Measurements from ENCODE around the gene KIAA1958. TPM values are rescaled to one million over a fixed set of nuclear protein-coding genes. Genes with fewer than 3 reads are reported as not detected.

KIAA1958 gene
- total RNA-seq, 1 experiment from 2014 or later, result 4.2 TPM

DNA sequence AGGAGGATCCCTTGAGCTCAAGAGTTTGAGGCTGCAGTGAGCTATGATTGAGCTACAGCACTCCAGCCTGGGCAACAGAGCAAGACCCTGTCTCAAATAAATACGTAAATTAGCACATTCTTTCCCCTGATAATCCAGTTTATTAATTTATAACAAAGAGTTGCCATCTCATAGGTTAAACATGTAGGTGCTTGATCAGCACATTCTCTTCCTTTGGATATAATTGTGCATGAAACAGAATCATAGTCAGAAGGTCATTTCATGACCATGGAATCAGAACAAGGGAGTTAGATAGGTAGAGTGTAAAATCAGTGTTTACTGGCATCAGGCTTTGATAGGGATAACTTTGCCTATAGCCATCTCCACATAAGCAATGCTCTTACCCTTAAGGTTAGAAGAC, 43.0 kb upstream of the KIAA1958 start:
- H3K9me3 ChIP-seq (ENCODE audit: low read length), result no peaks in the 10 kb centered on the region
- no TSS peak for BruUV-seq (replicated peaks)
- DNase-seq (no peak), ATAC-seq (no peak)
- POLR2A ChIA-PET (ENCODE audit: unreplicated experiment), result no interaction called here
- no peak overlapping the region for H3K9ac ChIP-seq (ENCODE audit: low read length)
- no peaks in the 10 kb centered on the region for H3K79me2 ChIP-seq (ENCODE audit: low read length)
- intact Hi-C loops (cut with micrococcal nuclease), result loop anchor here (1.0 kb wide), 1 partner anchor 222 kb away; no protein-coding TSS in a partner anchor
- H3K27ac ChIP-seq (ENCODE audit: low read length), result no peak overlapping the region
- H3K4me3 ChIP-seq (ENCODE audit: low read length), result no peak overlapping the region
- H3F3A ChIP-seq (ENCODE audit: low read length, unreplicated experiment), result no peaks in the 10 kb centered on the region
- H2AFZ ChIP-seq (ENCODE audit: low read length), result no peak overlapping the region
- CTCF ChIA-PET, result no interaction called here
- TF ChIP-seq, protein P1, sequence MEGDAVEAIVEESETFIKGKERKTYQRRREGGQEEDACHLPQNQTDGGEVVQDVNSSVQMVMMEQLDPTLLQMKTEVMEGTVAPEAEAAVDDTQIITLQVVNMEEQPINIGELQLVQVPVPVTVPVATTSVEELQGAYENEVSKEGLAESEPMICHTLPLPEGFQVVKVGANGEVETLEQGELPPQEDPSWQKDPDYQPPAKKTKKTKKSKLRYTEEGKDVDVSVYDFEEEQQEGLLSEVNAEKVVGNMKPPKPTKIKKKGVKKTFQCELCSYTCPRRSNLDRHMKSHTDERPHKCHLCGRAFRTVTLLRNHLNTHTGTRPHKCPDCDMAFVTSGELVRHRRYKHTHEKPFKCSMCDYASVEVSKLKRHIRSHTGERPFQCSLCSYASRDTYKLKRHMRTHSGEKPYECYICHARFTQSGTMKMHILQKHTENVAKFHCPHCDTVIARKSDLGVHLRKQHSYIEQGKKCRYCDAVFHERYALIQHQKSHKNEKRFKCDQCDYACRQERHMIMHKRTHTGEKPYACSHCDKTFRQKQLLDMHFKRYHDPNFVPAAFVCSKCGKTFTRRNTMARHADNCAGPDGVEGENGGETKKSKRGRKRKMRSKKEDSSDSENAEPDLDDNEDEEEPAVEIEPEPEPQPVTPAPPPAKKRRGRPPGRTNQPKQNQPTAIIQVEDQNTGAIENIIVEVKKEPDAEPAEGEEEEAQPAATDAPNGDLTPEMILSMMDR (conservative IDR thresholded peaks at IDR 0.05; ENCODE audit: low read depth, low read length), result no peak
- TF ChIP-seq EZH2 (IDR thresholded peaks at IDR 0.05; ENCODE audit: low read length, unreplicated experiment) (no peak), EZH2phosphoT487 (IDR thresholded peaks at IDR 0.05; ENCODE audit: borderline replicate concordance, low read length) (no peak)
- no peaks in the 10 kb centered on the region for H3K9me2 ChIP-seq (replicated peaks; ENCODE audit: low read length)
- no peak overlapping the region for H3K4me2 ChIP-seq (ENCODE audit: low read length)
- no peaks in the 10 kb centered on the region for H3K4me1 ChIP-seq (ENCODE audit: insufficient read depth, low read length)
- H3K36me3 ChIP-seq (ENCODE audit: low read depth, low read length), result no peaks in the 10 kb centered on the region; the same call in 1 of the 2 replicates
- no peaks in the 10 kb centered on the region for H4K20me1 ChIP-seq (ENCODE audit: low read length)
- no peaks in the 10 kb centered on the region for H3K27me3 ChIP-seq (ENCODE audit: low read length)

DNA sequence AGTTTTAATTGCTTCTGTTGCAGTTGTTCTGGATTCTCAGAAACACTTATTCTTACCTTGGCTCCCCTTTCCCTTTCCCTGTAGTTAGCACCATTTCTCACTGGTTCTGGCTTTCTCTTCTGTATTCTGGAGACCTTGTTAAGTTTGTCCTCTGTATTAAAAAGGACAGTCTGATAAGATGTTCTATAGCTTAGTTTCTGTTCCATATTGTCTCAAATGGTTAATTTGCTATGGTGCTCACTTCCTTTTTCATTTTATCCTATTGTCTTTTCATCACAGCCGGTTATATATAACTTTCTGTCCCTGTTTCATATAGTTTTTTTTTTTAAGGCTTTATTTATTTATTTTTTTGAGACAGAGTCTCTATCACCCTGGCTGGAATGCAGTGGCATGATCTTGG, 41.4 kb upstream of the KIAA1958 start:
- Histone ChIP-seq H3K27me3 (ENCODE audit: low read length) (no peaks in the 10 kb centered on the region), H3K36me3 (ENCODE audit: low read depth, low read length) (no peaks in the 10 kb centered on the region; the same call in 1 of the 2 replicates), H3K27ac (ENCODE audit: low read length) (no peak overlapping the region), H3K4me2 (ENCODE audit: low read length) (no peak overlapping the region), H2AFZ (ENCODE audit: low read length) (no peak overlapping the region), H3F3A (ENCODE audit: low read length, unreplicated experiment) (no peaks in the 10 kb centered on the region), H3K9me2 (replicated peaks; ENCODE audit: low read length) (no peaks in the 10 kb centered on the region), H3K79me2 (ENCODE audit: low read length) (no peaks in the 10 kb centered on the region), H3K9ac (ENCODE audit: low read length) (no peak overlapping the region), H3K4me3 (ENCODE audit: low read length) (no peak overlapping the region), H3K9me3 (ENCODE audit: low read length) (no peaks in the 10 kb centered on the region), H3K4me1 (ENCODE audit: insufficient read depth, low read length) (no peaks in the 10 kb centered on the region), H4K20me1 (ENCODE audit: low read length) (no peaks in the 10 kb centered on the region)
- no peak for TF ChIP-seq EZH2phosphoT487 (IDR thresholded peaks at IDR 0.05; ENCODE audit: borderline replicate concordance, low read length)
- no peak for TF ChIP-seq EZH2 (IDR thresholded peaks at IDR 0.05; ENCODE audit: low read length, unreplicated experiment)
- TF ChIP-seq, protein P1 (conservative IDR thresholded peaks at IDR 0.05; ENCODE audit: low read depth, low read length), result no peak
- ATAC-seq (no peak), DNase-seq (no peak)
- ChIA-PET POLR2A (ENCODE audit: unreplicated experiment) (no interaction called here), CTCF (no interaction called here)
- BruUV-seq (replicated peaks), result no TSS peak
- intact Hi-C loops (cut with micrococcal nuclease), result no loop called here

DNA sequence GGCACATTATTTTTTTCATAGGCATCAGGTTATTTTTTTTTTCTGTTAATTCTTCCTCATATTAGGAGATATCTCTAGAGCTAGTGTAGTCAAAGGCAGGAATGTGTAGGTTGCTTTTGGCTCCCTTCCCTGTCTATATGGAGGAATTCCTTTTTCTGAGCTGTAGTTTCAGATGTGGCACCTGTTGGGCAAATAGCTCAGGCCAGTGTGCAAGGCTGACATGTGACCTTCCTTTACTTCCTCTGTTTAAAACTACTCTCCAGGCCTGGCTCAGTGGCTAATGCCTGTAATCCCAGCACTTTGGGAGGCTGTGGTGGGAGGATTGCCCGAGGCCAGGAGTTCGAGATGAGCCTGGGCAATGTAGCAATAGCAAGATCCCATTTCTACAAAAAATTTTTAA, 40.5 kb upstream of the KIAA1958 start:
- no peak overlapping the region for H2AFZ ChIP-seq (ENCODE audit: low read length)
- no peak overlapping the region for H3K27ac ChIP-seq (ENCODE audit: low read length)
- H3K4me1 ChIP-seq (ENCODE audit: insufficient read depth, low read length), result no peaks in the 10 kb centered on the region
- no peak overlapping the region for H3K4me2 ChIP-seq (ENCODE audit: low read length)
- H3K27me3 ChIP-seq (ENCODE audit: low read length), result no peaks in the 10 kb centered on the region
- no peaks in the 10 kb centered on the region for H3K79me2 ChIP-seq (ENCODE audit: low read length)
- no peaks in the 10 kb centered on the region for H3F3A ChIP-seq (ENCODE audit: low read length, unreplicated experiment)
- ATAC-seq (no peak), DNase-seq (no peak)
- H3K9me3 ChIP-seq (ENCODE audit: low read length), result no peaks in the 10 kb centered on the region
- H3K36me3 ChIP-seq (ENCODE audit: low read depth, low read length), result no peaks in the 10 kb centered on the region
- intact Hi-C loops (cut with micrococcal nuclease), result no loop called here
- POLR2A ChIA-PET (ENCODE audit: unreplicated experiment), result no interaction called here
- CTCF ChIA-PET, result interaction anchor here (0.6 kb wide), 1 partner anchor 24 kb away, joined by 4 read pairs; no protein-coding TSS in a partner anchor
- no TSS peak for BruUV-seq (replicated peaks)
- no peaks in the 10 kb centered on the region for H3K9me2 ChIP-seq (replicated peaks; ENCODE audit: low read length)
- H3K4me3 ChIP-seq (ENCODE audit: low read length), result no peak overlapping the region
- no peaks in the 10 kb centered on the region for H4K20me1 ChIP-seq (ENCODE audit: low read length)
- TF ChIP-seq, protein P1 (conservative IDR thresholded peaks at IDR 0.05; ENCODE audit: low read depth, low read length), result no peak
- TF ChIP-seq EZH2phosphoT487 (IDR thresholded peaks at IDR 0.05; ENCODE audit: borderline replicate concordance, low read length) (no peak), EZH2 (IDR thresholded peaks at IDR 0.05; ENCODE audit: low read length, unreplicated experiment) (no peak)
- H3K9ac ChIP-seq (ENCODE audit: low read length), result no peak overlapping the region
